Measurements from ENCODE around the gene SNX3. TPM values are rescaled to one million over a fixed set of nuclear protein-coding genes. Genes with fewer than 3 reads are reported as not detected.

Gene SNX3
- total RNA-seq, 1 donor from 2014 or later = 245 TPM

DNA sequence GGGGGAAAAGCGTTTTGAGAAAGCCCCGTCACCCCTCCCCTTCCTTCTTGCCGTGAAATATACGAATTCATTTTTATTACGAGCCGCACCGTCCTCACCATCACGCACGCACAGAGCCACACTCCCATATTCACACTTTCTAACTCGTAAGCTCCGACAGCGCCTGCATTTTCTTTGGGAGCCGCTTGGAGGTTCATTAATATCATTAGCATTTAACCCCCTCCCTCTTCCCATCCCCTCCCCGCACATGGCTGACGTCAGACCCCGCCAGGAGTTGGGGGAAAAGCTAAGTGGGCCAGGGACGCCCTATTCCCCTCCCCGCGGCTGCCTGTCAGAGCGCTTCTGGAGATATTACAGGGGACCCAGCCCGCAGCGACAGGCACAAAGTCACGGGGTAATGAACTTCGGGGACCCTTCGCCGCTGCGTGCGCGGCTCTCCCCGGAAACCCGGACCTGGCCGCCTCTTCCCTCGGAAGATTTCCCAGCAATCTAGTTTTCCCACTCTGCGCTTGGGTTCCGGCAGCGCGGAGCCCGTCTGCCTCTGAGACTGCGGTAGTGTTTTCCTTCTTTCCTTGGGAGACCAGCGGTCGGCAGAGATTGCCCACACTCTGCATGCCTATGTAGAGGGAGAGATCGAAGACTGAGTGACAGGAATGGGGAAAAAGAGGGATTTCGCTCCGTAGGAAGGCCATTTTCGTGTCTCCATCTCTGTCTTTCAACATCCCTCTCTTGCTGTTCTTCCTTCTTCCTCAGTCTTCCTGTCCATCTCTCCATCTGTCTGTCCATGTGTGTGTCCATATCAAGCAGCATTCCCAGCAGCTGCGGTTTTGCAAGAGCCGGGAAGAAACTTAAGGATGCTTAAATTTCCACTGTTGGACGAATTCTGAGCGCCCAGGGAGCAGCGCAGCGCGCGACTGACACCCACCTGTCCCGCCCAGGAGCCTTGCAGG is 94.9 kb downstream of the SNX3 start, which contains the start of gene NR2E1:
Gene NR2E1 (plus strand): TSS at position 309 of the 950 bp plus-strand sequence. CDS start 744 bp downstream, outside the sequence.
- Histone ChIP-seq H3K36me3 (no peaks in the 10 kb centered on the region), H3K4me3 (peak within 1 kb of the TSS; percentile 52), H3K27ac (replicated peaks) (no peak within 1 kb of the TSS), H3K4me1 (peaks cover 74% of the 10 kb centered on the region), H3K27me3 (ENCODE audit: low read depth) (peaks cover 100% of the 10 kb centered on the region), H3K9me3 (replicated peaks) (no peaks in the 10 kb centered on the region)
- intact Hi-C loops (cut with micrococcal nuclease) = no loop called here
- no peak for DNase-seq
- no peak for TF ChIP-seq CTCF (IDR thresholded peaks at IDR 0.05; ENCODE audit: borderline replicate concordance)

DNA sequence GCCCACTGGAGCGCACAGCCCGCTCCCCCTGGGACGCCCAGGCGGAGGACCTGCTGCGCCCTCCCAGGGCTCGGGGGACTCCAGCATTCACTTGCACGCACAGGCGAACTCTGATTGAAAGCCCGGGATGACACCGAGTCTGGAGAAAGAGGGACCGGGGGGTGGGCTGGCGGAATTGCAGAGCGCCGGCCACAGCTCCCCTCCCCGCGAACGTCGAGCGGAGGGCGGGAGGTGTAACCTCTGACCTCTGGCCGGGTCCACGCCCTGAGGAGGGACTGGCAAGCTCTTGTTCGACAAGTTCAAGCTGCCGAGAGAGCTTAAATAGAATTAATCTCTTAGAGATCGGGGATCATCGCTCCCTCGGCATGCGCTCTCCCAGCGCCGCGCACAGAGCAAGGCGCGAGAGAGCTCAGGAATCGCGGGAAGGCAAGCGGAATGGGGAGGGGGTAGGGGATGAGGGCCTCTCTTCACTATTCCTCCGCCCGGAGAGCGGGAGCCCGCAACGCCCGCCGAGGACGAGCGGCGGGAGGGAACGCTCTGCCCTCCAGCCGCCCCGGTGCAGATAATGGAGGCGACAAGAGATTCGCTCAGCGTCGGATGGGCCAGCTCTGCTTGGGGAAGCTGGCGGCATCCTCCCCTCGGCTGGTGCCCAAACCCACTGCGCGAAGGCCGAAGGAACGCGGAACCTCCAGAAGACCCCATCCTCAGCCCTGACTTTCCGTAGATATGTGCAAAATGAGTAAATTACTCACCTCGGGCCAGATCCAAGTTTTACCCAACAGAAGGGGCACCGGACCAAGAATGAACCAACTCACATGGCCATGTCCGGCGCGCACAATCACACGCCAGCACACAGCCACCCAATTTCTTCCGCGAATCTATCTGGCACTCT is 95.8 kb downstream of the SNX3 start:
- peaks cover 68% of the 10 kb centered on the region for H3K4me1 ChIP-seq

GRCh38 chr6:108164543-108164814 is 96.4 kb downstream of the SNX3 start:
- intact Hi-C loops (cut with micrococcal nuclease) = no loop called here
- H3K4me3 ChIP-seq = peak overlapping the region; percentile 52
- no peaks in the 10 kb centered on the region for H3K36me3 ChIP-seq
- DNase-seq = no peak
- no peak overlapping the region for H3K27ac ChIP-seq (replicated peaks)
- H3K4me1 ChIP-seq = peaks cover 62% of the 10 kb centered on the region
- peaks cover 100% of the 10 kb centered on the region for H3K27me3 ChIP-seq (ENCODE audit: low read depth)
- no peaks in the 10 kb centered on the region for H3K9me3 ChIP-seq (replicated peaks)
- TF ChIP-seq CTCF (IDR thresholded peaks at IDR 0.05; ENCODE audit: borderline replicate concordance) = no peak

More for the DNA sequence above, 95.8 kb downstream of the SNX3 start:
- intact Hi-C loops (cut with micrococcal nuclease) = no loop called here
- no peaks in the 10 kb centered on the region for H3K9me3 ChIP-seq (replicated peaks)
- peak overlapping the region; percentile 52 for H3K4me3 ChIP-seq
- no peak for TF ChIP-seq CTCF (IDR thresholded peaks at IDR 0.05; ENCODE audit: borderline replicate concordance)
- H3K36me3 ChIP-seq = no peaks in the 10 kb centered on the region
- H3K27me3 ChIP-seq (ENCODE audit: low read depth) = peaks cover 100% of the 10 kb centered on the region
- DNase-seq = no peak
- no peak overlapping the region for H3K27ac ChIP-seq (replicated peaks)

GRCh38 chr6:108163644-108164542 is 96.9 kb downstream of the SNX3 start:
- no peaks in the 10 kb centered on the region for H3K36me3 ChIP-seq
- no peak overlapping the region for H3K27ac ChIP-seq (replicated peaks)
- intact Hi-C loops (cut with micrococcal nuclease) = no loop called here
- DNase-seq = no peak
- no peaks in the 10 kb centered on the region for H3K9me3 ChIP-seq (replicated peaks)
- peaks cover 100% of the 10 kb centered on the region for H3K27me3 ChIP-seq (ENCODE audit: low read depth)
- peaks cover 56% of the 10 kb centered on the region for H3K4me1 ChIP-seq
- peak overlapping the region; percentile 52 for H3K4me3 ChIP-seq
- TF ChIP-seq CTCF (IDR thresholded peaks at IDR 0.05; ENCODE audit: borderline replicate concordance) = no peak

DNA sequence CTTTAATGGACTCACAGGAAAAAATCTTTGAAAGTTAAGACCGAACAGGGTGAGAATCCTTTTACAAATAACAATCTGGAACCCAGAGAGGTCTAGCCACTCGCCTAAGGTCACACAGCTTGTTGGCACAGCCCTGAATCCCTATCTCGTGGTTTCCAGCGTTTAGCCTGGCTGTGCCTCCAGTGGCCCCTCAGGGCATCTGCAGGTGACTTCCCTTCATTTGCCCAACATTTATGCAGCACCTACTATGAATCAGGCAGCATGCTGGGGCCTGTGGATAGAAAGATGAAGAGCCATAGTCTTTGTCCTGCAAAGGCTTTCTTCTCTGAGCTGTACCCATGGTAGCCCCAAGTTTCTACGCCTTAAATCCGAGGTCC is 97.6 kb downstream of the SNX3 start:
- Histone ChIP-seq H3K9me3 (replicated peaks) (no peaks in the 10 kb centered on the region), H3K27ac (replicated peaks) (no peak overlapping the region), H3K4me1 (peaks cover 50% of the 10 kb centered on the region), H3K27me3 (ENCODE audit: low read depth) (peaks cover 100% of the 10 kb centered on the region), H3K4me3 (no peak overlapping the region), H3K36me3 (no peaks in the 10 kb centered on the region)
- no peak for DNase-seq
- intact Hi-C loops (cut with micrococcal nuclease) = no loop called here
- TF ChIP-seq CTCF (IDR thresholded peaks at IDR 0.05; ENCODE audit: borderline replicate concordance) = no peak

All from left ventricle myocardium inferior (tissue), 1 donor.